ENCODE measurements around the gene ATF6B.
"Not testable (repeated sequence)": the region's sequence is repeated elsewhere in the genome, so short reads cannot be mapped to it uniquely, and the experiment has no call there.

ATF6B gene

DNA sequence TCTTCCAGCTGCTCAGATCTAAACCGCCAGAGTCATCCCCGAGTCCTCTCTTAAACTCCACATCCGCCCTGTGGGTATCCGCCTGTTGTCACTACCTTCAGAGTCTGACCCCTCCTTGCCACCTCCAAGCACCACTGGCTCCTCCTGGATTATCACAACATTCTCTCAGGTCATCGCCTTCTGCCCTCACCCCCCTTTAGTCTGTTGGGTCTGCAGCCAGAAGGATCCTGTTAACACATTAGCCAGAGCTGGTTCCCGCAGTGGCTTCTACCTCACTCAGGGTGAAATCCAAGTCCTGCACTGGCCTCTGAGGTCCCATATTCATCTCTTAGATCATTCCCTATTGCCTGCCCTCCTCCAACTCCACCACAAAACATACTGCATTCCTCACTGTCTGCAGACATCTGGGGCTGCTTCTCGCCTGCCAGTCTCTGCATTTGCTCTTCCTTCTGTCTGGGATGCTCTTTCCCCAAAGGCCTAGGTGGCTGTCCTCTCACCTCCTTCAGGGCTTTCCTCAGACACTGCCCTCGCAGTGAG lies 53.0 kb downstream of the ATF6B start:
- no peak for DNase-seq (ENCODE audit: low read depth in 1 of 2, low spot score in 1 of 2)
- in situ Hi-C loops (cut with HindIII; ENCODE audit: low pct_unique_long_range_greater_than_20kb, low sequenced_read_pairs): no loop called here
- no peak for TF ChIP-seq JUND (IDR thresholded peaks at IDR 0.05; ENCODE audit: low read depth)

DNA sequence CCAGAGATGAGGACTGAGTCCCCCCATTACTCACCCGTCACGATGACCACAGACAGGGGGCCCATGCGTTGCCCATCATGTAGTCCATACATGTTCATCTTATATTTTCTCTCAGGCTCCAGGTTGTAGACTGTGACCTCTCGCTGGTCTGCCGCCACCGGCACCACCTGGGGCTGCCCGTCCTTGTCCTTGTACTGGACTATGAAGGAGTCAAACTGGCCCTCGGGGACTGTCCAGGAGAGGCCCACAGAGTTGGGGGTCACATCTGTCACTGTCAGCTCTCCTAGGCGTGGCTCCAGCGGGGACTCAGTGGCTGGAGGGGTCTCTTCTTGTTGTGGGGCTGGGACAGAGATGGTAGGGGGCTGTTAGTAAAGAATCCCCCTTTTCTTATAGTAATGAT lies 54.4 kb downstream of the ATF6B start:
- no peak for TF ChIP-seq JUND (IDR thresholded peaks at IDR 0.05; ENCODE audit: low read depth)
- in situ Hi-C loops (cut with HindIII; ENCODE audit: low pct_unique_long_range_greater_than_20kb, low sequenced_read_pairs): no loop called here
- DNase-seq (ENCODE audit: low read depth in 1 of 2, low spot score in 1 of 2): no peak

DNA sequence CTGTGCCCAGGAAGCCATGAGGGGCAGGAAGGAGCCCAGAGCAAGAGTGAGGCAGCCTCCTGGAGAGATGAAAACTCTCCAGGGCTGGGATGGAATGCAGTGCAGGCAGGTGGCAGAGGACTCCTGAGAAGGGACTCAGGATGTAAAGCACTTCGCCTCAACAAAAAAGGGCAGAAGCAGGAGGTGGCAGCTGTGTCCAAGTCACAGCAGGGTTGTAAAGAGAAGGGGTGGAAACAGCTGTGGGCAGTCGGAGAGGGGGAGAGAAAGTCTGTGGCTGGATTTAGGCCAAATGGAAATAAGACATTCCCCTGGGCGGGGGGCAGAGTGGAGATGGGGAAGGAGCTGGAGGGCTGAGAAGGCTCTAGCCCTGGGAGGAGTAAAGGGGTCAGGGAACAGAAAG lies 54.9 kb downstream of the ATF6B start:
- in situ Hi-C loops (cut with HindIII; ENCODE audit: low pct_unique_long_range_greater_than_20kb, low sequenced_read_pairs): no loop called here
- no peak for TF ChIP-seq JUND (IDR thresholded peaks at IDR 0.05; ENCODE audit: low read depth)
- DNase-seq (ENCODE audit: low read depth in 1 of 2, low spot score in 1 of 2): no peak

DNA sequence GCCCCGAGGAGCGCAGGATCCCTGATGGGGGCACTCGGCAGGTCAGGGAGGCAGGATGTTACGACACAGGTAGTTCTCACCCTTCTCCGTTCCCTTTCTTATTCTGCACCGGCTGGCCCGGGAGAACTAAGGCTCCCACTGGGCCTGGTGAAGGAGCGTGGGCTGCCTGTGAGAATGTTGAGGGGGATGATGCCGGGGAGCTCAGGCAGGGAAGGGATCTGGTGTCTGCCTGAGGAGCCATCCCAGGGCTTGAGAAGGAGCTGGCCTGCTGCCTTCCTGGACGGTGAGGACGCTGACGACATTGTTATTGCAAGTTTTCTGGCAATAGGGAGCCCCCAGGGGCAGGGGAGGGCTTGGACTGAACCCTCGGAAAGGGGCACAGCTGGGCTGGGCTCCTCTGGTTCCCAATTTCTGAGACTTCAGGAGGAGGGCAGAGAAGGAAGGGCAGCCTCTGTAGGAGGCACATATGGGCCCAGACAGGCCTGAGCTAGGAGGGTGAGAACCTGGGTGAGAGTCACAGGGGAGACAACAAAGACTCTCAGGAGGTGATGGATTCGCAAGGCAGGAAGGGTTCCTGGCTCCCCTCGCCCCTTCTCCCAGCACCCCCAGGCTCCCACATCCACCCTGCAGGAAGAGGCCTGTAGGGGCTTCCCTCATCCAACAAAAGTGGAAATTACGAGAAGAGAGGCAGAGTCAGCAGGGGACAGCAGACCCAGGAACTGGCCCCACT lies 57.1 kb downstream of the ATF6B start:
- TF ChIP-seq JUND (IDR thresholded peaks at IDR 0.05; ENCODE audit: low read depth): no peak
- in situ Hi-C loops (cut with HindIII; ENCODE audit: low pct_unique_long_range_greater_than_20kb, low sequenced_read_pairs): no loop called here
- no peak for DNase-seq (ENCODE audit: low read depth in 1 of 2, low spot score in 1 of 2)

DNA sequence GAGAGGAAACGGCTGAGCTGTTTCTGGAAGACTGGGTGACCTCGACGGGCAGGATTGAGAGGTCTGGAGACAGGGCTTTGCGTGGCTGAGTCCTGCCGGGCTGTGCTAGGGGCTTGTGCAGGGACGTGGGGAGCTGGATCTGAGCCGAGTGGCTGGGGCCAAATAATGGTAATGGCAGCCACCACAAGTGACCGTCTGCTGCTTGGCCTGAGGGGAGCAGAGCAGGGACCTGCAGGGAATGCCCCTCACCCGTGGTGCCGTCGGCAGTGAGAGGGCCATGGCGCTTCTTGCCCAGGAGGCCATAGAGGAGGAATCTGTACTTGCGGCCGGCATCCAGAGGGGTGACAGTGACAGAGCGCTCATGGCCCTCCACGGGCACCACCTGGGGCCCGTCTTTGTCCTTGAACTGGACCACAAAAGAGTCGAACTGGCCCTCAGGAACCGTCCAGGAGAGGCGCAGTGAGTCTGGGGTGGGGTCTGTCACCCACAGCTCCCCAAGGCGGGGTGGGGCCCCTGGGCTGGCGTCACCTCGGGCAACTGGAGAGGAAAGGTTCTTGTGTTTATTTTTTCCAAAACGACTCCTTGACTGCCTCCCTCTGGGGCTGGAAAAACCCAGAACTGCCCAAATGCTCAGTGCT lies 58.0 kb downstream of the ATF6B start:
- no peak for DNase-seq (ENCODE audit: low read depth in 1 of 2, low spot score in 1 of 2)

DNA sequence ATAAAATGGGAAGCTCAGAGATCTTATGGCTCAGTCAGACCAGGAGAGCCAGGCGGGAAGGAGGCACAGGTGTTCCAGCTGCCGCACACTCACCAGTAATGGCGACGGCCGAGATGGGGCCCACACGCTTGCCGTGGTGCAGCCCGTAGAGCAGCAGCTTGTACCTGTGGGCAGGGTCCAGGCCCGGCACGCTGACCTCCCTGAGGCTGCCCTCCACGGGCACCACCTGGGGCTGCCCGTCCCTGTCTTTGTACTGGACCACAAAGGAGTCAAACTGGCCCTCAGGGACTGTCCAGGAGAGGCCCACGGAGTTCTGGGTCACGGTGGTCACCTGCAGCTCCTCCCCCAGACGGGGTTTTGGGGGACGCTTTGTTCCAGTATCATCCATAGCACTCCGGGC lies 58.6 kb downstream of the ATF6B start:
- DNase-seq (ENCODE audit: low read depth in 1 of 2, low spot score in 1 of 2): no peak
- in situ Hi-C loops (cut with HindIII; ENCODE audit: low pct_unique_long_range_greater_than_20kb, low sequenced_read_pairs): no loop called here
- no peak for TF ChIP-seq JUND (IDR thresholded peaks at IDR 0.05; ENCODE audit: low read depth)

More for the DNA sequence above, 58.0 kb downstream of the ATF6B start:
- in situ Hi-C loops (cut with HindIII; ENCODE audit: low pct_unique_long_range_greater_than_20kb, low sequenced_read_pairs): no loop called here
- no peak for TF ChIP-seq JUND (IDR thresholded peaks at IDR 0.05; ENCODE audit: low read depth)

DNA sequence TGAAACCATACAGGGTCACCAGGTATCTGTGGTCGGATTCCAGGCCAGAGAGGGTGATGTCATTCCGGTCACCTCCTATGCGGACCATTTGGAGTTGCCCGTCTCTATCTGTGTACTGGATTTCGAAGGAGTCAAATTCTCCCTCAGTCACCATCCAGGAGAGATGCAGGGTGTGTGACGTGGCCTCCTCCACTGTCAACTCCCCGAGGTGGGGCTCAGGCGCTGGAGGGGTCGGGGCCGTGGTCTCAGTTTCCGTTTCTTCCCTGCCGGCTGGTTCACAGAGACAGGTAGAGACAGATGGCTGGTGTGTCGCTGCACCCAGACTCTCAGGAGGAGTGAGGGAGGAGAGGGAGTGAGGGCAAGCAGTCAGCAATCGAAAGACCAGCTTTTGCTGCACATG lies 59.2 kb downstream of the ATF6B start:
- in situ Hi-C loops (cut with HindIII; ENCODE audit: low pct_unique_long_range_greater_than_20kb, low sequenced_read_pairs): no loop called here
- DNase-seq (ENCODE audit: low read depth in 1 of 2, low spot score in 1 of 2): no peak
- no peak for TF ChIP-seq JUND (IDR thresholded peaks at IDR 0.05; ENCODE audit: low read depth)

DNA sequence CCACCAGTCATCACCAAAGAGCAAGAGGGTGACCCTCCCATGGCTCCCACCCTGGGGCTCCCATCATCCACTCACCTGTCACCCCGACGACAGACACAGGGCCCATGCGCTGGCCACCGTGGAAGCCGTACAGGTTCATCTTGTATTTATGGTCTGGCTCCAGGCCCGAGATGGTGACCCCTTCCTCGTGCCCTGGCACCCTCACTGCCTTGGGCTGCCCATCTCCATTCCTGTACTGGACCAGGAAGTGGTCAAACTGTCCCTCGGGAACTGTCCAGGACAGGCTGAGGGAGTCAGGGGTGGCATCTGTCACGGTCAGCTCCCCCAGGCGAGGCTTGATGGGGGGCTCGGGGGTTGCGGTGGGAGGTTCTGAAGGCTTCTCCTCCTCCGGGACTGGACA lies 59.7 kb downstream of the ATF6B start:
- in situ Hi-C loops (cut with HindIII; ENCODE audit: low pct_unique_long_range_greater_than_20kb, low sequenced_read_pairs); DNase-seq (ENCODE audit: low read depth in 1 of 2, low spot score in 1 of 2): not testable (repeated sequence)

DNA sequence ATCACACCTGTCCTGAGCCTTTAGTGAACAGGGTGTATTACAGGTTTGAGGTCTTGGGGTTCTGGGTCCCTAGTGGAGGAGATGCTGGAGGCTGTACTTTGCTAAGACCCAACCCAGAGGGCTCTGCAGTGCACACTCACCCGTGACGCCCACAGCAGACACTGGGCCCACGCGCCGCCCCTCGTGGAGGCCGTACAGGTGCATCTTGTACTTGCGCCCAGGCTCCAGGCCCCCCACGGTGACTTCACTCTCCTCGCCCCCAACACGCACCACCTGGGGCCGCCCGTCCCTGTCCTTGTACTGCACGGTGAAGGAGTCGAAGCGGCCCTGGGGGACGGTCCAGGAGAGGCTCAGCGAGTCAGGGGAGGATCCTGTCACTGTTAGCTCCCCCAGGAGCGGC lies 60.5 kb downstream of the ATF6B start:
- in situ Hi-C loops (cut with HindIII; ENCODE audit: low pct_unique_long_range_greater_than_20kb, low sequenced_read_pairs); DNase-seq (ENCODE audit: low read depth in 1 of 2, low spot score in 1 of 2): not testable (repeated sequence)

All from T47D (cell line).